ENCODE data around the gene TMEM81. TPM values are rescaled to one million over a fixed set of nuclear protein-coding genes. Genes with fewer than 3 reads are reported as not detected.
A peak's percentile ranks its signal among the peaks of the same experiment; 100 is the strongest.

Gene TMEM81, protein sequence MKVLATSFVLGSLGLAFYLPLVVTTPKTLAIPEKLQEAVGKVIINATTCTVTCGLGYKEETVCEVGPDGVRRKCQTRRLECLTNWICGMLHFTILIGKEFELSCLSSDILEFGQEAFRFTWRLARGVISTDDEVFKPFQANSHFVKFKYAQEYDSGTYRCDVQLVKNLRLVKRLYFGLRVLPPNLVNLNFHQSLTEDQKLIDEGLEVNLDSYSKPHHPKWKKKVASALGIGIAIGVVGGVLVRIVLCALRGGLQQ
- polyA plus RNA-seq = under 1 TPM; 0.24 to 0.79 (median 0.40) TPM

DNA sequence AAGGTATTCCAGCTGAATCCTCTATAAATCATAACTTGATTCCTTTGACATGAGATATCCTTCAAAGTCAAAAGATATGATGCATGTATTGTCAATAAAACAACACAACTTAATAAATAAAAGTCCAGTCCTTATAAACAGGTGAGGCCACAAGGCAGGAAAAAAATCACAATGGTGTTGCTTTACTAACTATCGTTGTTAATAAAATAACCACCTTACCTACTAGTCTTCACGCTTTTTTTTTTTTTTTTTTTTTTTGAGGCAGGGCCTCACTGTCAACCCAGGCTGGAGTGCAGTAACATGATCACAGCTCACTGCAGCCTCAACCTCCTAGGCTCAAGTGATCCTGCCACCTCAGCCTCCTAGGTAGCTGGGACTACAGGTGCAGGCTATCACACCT is at the start of gene TMEM81:
Gene TMEM81, minus strand, starts transcription at position 101 of the 400 bp plus-strand sequence. CDS start 140 bp downstream, outside the sequence.
- DNase-seq = no peak
- no peak within 1 kb of the TSS for H3K4me3 Mint-ChIP-seq
- H3K36me3 Mint-ChIP-seq = peaks cover 22 to 41% (median 27%) of the 10 kb centered on the region in 3 donors
- H3K4me1 Mint-ChIP-seq = peaks cover 4 to 14% of the 10 kb centered on the region in 2 donors
- no peaks in the 10 kb centered on the region for H3K9me3 Mint-ChIP-seq
- peaks cover 0 to 2% (median 0%) of the 10 kb centered on the region in 3 donors for H3K27me3 Mint-ChIP-seq (ENCODE audit: low read depth in 3 of 3)
- peak within 1 kb of the TSS in 1 of 6 donors; percentile 12 for H3K27ac Mint-ChIP-seq

DNA sequence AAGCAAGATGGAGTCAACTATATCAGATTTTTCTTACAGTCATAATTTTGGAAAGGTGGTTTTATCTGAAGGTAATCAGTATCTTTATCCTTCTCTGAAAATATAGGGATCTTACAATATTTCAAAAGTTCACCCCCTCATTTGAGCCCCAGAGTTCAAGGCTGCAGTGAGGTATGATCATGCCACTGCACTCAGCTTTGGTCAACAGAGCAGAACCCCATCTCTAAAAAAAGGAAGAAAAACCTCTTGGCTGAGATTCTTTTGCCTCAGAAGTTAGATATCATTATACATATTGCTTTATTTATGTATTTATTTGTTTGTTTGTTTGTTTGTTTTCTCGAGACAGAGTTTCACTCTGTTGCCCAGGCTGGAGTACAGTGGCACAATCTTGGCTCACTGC is 49.0 kb upstream of the TMEM81 start:
- peaks cover 0 to 2% (median 0%) of the 10 kb centered on the region in 3 donors for H3K27me3 Mint-ChIP-seq (ENCODE audit: low read depth in 3 of 3)
- H3K36me3 Mint-ChIP-seq = no peaks in the 10 kb centered on the region
- H3K4me1 Mint-ChIP-seq = no peaks in the 10 kb centered on the region
- no peaks in the 10 kb centered on the region for H3K9me3 Mint-ChIP-seq
- no peak overlapping the region for H3K4me3 Mint-ChIP-seq
- H3K27ac Mint-ChIP-seq = no peak overlapping the region
- no peak for DNase-seq

DNA sequence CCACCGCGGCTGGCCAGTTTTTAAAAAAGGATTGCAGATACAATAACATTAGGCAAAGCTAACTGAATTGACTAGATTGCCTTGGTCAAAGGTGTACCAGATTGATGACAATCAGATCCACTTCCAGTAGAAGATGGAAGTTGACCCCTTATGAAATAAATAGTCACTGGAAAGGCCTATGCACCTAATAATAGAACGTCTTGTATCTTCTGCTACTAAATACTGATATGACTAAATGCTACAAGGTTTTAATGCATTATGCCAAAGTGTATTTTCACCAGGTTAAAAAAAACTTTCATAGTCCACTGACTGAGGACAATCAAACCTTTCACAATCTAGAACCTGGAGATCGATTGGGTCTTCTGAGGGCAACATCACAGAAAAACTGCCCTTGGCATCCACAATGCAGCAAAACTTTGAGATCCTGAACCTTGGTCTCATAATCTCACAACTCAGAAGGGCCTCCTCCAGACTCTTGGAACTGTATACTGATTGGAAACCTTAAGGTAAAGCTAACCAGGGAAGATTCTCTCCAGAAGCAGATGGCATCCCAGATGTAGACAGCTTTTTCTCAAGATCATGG is 45.3 kb upstream of the TMEM81 start:
- Mint-ChIP-seq H3K36me3 (no peaks in the 10 kb centered on the region), H3K27me3 (ENCODE audit: low read depth in 3 of 3) (peaks cover 0 to 4% (median 0%) of the 10 kb centered on the region in 3 donors), H3K4me1 (no peaks in the 10 kb centered on the region), H3K4me3 (no peak overlapping the region), H3K9me3 (no peaks in the 10 kb centered on the region), H3K27ac (no peak overlapping the region)
- no peak for DNase-seq

DNA sequence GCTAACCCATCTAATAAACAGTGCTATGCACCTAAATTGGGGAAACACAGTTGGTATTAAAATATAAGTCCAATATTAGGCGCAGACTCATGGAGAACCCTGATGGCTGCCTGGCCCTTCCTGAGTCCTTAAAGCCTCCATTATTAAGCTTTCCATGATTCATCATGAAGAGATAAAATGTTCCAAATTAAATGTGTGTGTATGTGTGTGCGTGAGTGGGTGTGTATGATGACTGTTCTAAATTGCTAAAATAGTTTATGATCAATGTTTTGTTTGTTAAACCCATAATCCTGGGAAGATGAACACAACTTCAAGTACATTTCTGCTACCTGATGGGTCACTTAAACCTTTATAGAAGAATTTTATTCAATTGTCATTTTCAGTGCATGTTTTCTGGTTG is 43.8 kb upstream of the TMEM81 start:
- peaks cover under 1% of the 10 kb centered on the region in 2 donors for H3K4me1 Mint-ChIP-seq
- no peak for DNase-seq
- H3K9me3 Mint-ChIP-seq = no peaks in the 10 kb centered on the region
- H3K27me3 Mint-ChIP-seq (ENCODE audit: low read depth in 3 of 3) = peaks cover 0 to 4% (median 0%) of the 10 kb centered on the region in 3 donors
- no peak overlapping the region for H3K4me3 Mint-ChIP-seq
- H3K36me3 Mint-ChIP-seq = no peaks in the 10 kb centered on the region
- no peak overlapping the region for H3K27ac Mint-ChIP-seq

DNA sequence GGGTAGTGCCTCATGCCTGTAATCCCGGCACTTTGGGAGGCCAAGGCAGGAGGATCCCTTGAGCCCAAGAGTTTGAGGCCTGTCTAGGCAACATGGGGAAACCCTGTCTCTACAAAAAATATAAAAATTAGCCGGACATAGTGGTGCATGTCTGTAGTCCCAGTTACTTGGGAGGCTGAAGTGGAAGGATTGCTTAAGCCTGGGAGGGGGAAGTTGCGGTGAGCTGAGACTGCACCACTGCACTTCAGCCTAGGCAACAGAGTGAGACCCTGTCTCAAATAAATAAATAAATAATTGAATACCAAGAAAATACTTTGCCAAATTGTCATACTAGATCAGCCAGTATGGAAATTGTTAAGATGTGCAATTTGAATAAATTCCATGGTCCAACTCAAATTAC is 43.4 kb upstream of the TMEM81 start:
- no peaks in the 10 kb centered on the region for H3K36me3 Mint-ChIP-seq
- H3K27ac Mint-ChIP-seq = no peak overlapping the region
- peaks cover 0 to 4% (median 0%) of the 10 kb centered on the region in 3 donors for H3K27me3 Mint-ChIP-seq (ENCODE audit: low read depth in 3 of 3)
- H3K9me3 Mint-ChIP-seq = no peaks in the 10 kb centered on the region
- H3K4me1 Mint-ChIP-seq = peaks cover 4 to 5% of the 10 kb centered on the region in 2 donors
- no peak overlapping the region for H3K4me3 Mint-ChIP-seq
- no peak for DNase-seq

DNA sequence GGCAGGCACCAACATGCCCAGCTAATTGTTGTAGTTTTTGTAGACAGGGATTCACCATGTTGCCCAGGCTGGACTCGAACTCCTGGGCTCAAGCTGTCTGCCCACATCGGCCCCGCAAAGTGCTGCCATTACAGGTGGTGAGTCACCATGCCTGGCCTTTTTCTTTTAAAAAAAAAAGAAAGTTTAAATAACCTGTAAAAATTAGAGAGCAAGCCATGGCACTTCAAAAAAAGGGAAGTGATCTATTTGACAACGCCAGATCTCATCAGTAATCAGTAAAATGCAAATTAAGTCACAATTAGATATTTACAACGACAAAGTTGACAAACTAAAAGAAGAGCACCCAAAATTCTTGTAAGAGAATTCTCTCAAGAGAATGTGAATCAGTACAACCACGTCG is 40.5 kb upstream of the TMEM81 start:
- Mint-ChIP-seq H3K4me3 (no peak overlapping the region), H3K4me1 (peaks cover 31 to 34% of the 10 kb centered on the region in 2 donors), H3K27ac (no peak overlapping the region)

DNA sequence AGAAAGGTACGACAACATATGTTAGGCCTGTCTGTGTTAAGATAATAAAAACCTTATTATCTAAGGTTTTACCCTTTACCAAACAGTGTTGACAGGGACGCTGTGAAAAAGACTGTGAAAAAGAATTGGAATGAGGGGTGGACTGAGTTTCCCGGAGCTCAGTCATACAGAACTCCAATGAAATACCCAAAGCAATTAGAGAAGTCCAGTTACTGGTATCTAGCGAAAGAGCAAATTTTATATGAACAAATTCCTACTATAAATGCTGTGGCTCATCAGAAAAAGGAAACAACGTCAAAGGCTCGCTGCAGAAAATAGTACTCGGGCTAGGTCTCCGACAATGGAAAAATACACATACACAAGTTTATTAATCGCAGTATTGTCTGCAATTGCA is 38.2 kb upstream of the TMEM81 start:
- peaks cover 41 to 52% of the 10 kb centered on the region in 2 donors for H3K4me1 Mint-ChIP-seq
- H3K4me3 Mint-ChIP-seq = peak overlapping the region; percentile 96 to 98 (median 97)
- H3K27me3 Mint-ChIP-seq (ENCODE audit: low read depth in 3 of 3) = peaks cover 4 to 5% (median 5%) of the 10 kb centered on the region in 3 donors
- H3K27ac Mint-ChIP-seq = peak overlapping the region; percentile 99 to 100 (median 100)
- peaks cover 0 to 5% (median 3%) of the 10 kb centered on the region in 3 donors for H3K36me3 Mint-ChIP-seq
- H3K9me3 Mint-ChIP-seq = no peaks in the 10 kb centered on the region
- no peak for DNase-seq

More for the DNA sequence above, 40.5 kb upstream of the TMEM81 start:
- H3K36me3 Mint-ChIP-seq = no peaks in the 10 kb centered on the region
- no peaks in the 10 kb centered on the region for H3K9me3 Mint-ChIP-seq
- H3K27me3 Mint-ChIP-seq (ENCODE audit: low read depth in 3 of 3) = peaks cover 2 to 5% (median 5%) of the 10 kb centered on the region in 3 donors
- no peak for DNase-seq

DNA sequence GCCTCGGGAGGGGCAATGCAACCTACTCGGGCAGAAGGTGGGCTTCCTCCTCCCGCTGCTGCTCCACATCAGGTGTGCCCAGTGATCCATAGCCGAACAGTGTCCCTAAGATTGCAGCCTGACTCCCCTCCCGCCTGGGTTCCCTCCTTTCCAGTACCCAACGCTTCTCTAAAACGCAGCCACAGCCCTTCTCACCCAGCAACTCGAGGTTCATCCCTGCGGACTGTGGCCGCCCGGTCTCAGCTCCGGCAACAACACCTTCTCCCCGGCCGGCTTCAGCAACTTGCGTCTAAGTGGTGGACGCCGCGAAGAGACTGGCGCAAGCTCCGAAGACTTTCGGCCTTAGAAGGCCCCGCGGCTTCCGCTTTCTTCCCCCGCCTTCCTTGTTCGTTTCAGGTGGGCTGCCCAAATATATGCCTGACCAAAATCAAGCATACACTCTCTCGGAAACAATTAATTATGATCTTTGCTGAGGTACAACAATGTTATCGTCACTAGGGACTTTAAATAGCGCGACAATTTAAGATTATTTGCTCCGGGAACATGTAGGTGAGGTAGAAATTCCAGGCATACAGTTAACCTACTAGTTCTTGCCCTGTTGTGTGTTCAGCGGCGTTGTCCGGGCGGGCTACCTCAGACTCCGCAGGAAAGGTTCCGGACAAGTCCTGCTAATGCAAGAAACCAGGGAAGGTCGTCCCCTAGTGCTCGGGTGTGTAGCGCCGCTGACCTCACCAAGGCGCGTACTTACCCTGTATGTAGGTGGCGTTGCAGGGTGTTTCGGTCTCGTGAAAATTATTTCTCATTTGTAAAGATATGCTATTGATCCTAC is 37.6 kb upstream of the TMEM81 start, which contains the start of gene RBBP5:
Gene RBBP5, minus strand, starts transcription at position 319 of the 829 bp plus-strand sequence. Its CDS starts 105 bp downstream, at position 214.
- Mint-ChIP-seq H3K27ac (peak within 1 kb of the TSS; percentile 99 to 100 (median 100)), H3K27me3 (ENCODE audit: low read depth in 3 of 3) (peaks cover 4 to 5% (median 5%) of the 10 kb centered on the region in 3 donors), H3K4me1 (peaks cover 41 to 52% of the 10 kb centered on the region in 2 donors), H3K4me3 (peak within 1 kb of the TSS; percentile 96 to 98 (median 97)), H3K9me3 (no peaks in the 10 kb centered on the region), H3K36me3 (peaks cover 0 to 5% (median 3%) of the 10 kb centered on the region in 3 donors)
- DNase-seq = peak; percentile 97 to 98 (median 97)

DNA sequence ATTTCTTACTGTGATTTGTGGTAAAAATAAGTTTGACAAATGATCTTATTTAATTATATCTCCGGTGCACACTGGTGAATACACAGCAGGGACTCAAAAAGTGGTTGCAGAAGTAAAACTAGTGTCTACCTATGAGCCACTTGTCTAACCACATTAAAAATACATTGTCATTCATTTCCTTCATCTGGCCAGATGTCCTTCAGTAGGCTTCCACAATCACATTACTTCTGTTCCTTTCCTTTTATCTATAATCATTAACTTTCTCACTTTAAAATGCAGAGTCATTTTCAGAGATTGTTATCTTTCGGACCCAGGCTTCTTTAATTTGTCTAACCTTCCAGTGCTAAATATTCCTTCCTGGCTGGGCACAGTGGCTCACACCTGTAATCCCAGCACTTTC is 34.5 kb upstream of the TMEM81 start:
- Mint-ChIP-seq H3K4me3 (peak overlapping the region in 2 of 5 donors; percentile 38 to 54), H3K9me3 (no peaks in the 10 kb centered on the region), H3K27me3 (ENCODE audit: low read depth in 3 of 3) (peaks cover 3 to 5% (median 4%) of the 10 kb centered on the region in 3 donors), H3K27ac (peak overlapping the region in 3 of 6 donors; percentile 23 to 70 (median 36)), H3K4me1 (peaks cover 45 to 67% of the 10 kb centered on the region in 2 donors), H3K36me3 (peaks cover 4 to 11% (median 5%) of the 10 kb centered on the region in 3 donors)
- no peak for DNase-seq

DNA sequence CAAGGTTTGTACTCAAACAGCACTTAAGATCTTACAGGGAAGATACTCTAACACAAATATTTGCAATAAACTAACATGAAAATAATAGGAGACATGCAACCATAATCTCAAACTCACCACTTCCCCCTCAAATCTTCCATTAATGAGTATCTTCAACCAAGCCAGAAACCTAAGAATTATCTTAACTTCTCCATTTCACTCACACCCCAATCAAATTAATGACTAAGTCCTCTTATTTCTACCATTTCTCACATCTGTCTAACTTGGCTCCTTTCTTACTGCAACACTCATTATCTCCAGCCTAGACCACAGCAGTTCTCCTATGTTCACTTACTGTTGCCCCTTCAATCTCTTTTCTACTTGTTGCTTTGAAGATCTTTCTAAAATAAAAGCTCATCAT is 27.1 kb upstream of the TMEM81 start:
- DNase-seq = no peak
- Mint-ChIP-seq H3K4me1 (peaks cover 5 to 23% of the 10 kb centered on the region in 2 donors), H3K9me3 (no peaks in the 10 kb centered on the region), H3K4me3 (no peak overlapping the region), H3K27ac (no peak overlapping the region), H3K27me3 (ENCODE audit: low read depth in 3 of 3) (no peaks in the 10 kb centered on the region), H3K36me3 (peaks cover 10 to 33% (median 12%) of the 10 kb centered on the region in 3 donors)

DNA sequence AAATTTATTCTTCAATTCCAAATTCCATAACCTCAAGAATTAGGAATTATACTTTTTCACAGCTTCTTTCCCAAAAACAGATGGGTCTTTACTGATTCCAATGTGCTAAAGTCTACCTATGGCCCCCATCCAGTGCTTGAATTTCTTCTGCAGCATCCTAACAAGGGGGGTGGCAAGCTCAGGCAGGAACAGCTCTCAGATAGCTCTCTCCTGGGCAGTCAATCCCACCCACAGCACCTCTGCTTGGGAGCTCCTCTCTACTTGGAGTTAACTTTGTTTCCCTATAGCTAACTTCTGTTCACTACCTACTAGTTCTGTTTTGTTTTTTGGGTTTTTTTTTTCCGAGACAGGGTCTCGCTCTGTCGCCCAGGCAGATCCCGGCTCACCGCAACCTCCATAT is 25.5 kb upstream of the TMEM81 start:
- Mint-ChIP-seq H3K36me3 (peaks cover 10 to 42% (median 20%) of the 10 kb centered on the region in 3 donors), H3K9me3 (no peaks in the 10 kb centered on the region), H3K27ac (no peak overlapping the region), H3K4me1 (peaks cover 10 to 14% of the 10 kb centered on the region in 2 donors), H3K27me3 (ENCODE audit: low read depth in 3 of 3) (no peaks in the 10 kb centered on the region), H3K4me3 (no peak overlapping the region)
- no peak for DNase-seq

DNA sequence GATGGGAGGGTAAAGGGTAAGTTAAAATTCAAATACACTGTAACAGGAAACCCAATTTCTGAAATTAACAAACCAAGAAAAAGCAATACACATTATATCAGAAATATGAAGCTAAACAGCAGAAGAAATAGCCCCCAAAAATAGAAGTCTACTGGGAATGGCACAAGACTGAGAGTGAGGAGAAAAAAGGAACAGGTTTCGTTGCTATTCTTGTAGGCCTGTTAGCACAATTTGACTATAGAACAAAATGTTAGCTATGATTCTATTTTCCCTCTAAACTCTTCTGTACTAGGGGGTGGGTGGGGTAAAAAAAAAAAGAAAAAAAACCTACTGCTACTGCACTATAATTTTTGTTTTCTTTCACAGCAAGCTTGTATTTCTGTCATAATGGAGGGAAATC is 25.0 kb upstream of the TMEM81 start:
- no peak for DNase-seq
- H3K36me3 Mint-ChIP-seq = peaks cover 12 to 41% (median 20%) of the 10 kb centered on the region in 3 donors

DNA sequence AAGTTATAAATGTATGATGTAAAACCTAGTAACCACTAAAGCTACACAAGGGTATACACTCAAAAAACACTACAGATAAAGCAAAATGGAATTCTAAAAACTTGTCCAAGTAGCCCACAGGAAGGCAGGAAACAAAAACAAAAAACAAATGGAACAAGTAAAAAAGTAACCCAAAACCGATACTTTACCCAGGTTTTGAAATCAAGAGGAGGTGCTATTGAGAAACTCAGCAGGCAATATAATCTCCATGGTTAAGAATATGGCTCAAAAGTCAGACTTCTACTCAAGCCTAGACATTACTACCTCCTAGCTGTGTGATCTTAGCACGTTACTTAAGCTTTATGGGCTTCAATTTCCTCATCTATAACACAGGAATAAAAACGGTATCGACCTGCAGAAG is 24.2 kb upstream of the TMEM81 start:
- H3K36me3 Mint-ChIP-seq = peaks cover 17 to 46% (median 24%) of the 10 kb centered on the region in 3 donors

More for the DNA sequence above, 25.0 kb upstream of the TMEM81 start:
- peaks cover 0 to 2% (median 0%) of the 10 kb centered on the region in 3 donors for H3K27me3 Mint-ChIP-seq (ENCODE audit: low read depth in 3 of 3)
- H3K4me1 Mint-ChIP-seq = peaks cover 10 to 13% of the 10 kb centered on the region in 2 donors
- no peaks in the 10 kb centered on the region for H3K9me3 Mint-ChIP-seq
- no peak overlapping the region for H3K4me3 Mint-ChIP-seq
- peak overlapping the region in 2 of 6 donors; percentile 25 to 31 for H3K27ac Mint-ChIP-seq

More for the DNA sequence above, 24.2 kb upstream of the TMEM81 start:
- Mint-ChIP-seq H3K27ac (peak overlapping the region in 4 of 6 donors; percentile 1 to 56 (median 46)), H3K27me3 (ENCODE audit: low read depth in 3 of 3) (peaks cover 0 to 2% (median 0%) of the 10 kb centered on the region in 3 donors), H3K9me3 (no peaks in the 10 kb centered on the region), H3K4me1 (peaks cover 10 to 13% of the 10 kb centered on the region in 2 donors), H3K4me3 (no peak overlapping the region)
- DNase-seq = no peak
